Heart left ventricle (tissue), 16 donors: ENCODE data around the gene COL23A1. TPM values are rescaled to one million over a fixed set of nuclear protein-coding genes. Genes with fewer than 3 reads are reported as not detected.

Source experiments
- ATAC-seq, 4 donors: fragments of 200-7000 bp; cut with Tn5 transposase; one replicate each; pipeline ENCODE4 v1.9.1; 2020 to 2022; ENCODE audit warnings: moderate library complexity in 4 of 4, mild to moderate bottlenecking in 3 of 4, moderate number of reproducible peaks in 1 of 4
- DNase-seq, 5 donors: peaks; one replicate each; pipeline ENCODE4 v3.0.0-alpha.2; 2020
- H3K27ac ChIP-seq, 12 donors: fragments of 200-600 bp; sonication (generic) in 4 of 12; one replicate each; pipeline versions ENCODE4 v1.5.0 to v1.8.0; 2016 to 2022; ENCODE audit warnings: mild to moderate bottlenecking in 2 of 12
- H3K27me3 ChIP-seq, 9 donors: fragments of 200-600 bp; sonication (generic) in 2 of 9; one replicate each; pipeline versions ENCODE4 v1.5.1 to v1.8.0; 2016 to 2022; ENCODE audit warnings: mild to moderate bottlenecking in 3 of 9
- H3K36me3 ChIP-seq, 9 donors: fragments of 200-600 bp; sonication (generic) in 2 of 9; one replicate each; pipeline versions ENCODE4 v1.5.0 to v1.8.0; 2018 to 2022; ENCODE audit warnings: mild to moderate bottlenecking in 2 of 9
- H3K4me1 ChIP-seq, 12 donors: fragments of 200-600 bp; sonication (generic) in 4 of 12; one replicate each; pipeline versions ENCODE4 v1.5.0 to v1.8.0; 2016 to 2022; ENCODE audit warnings: mild to moderate bottlenecking in 3 of 12
- H3K4me3 ChIP-seq, 12 donors: fragments of 200-600 bp; sonication (generic) in 4 of 12; one replicate each; pipeline versions ENCODE4 v1.5.0 to v1.8.0; 2017 to 2022; ENCODE audit warnings: mild to moderate bottlenecking in 9 of 12, moderate library complexity in 4 of 12
- H3K9me3 ChIP-seq, 12 donors: fragments of 200-600 bp; sonication (generic) in 4 of 12; one replicate each; pipeline versions ENCODE4 v1.5.0 to v1.8.0; 2016 to 2022; ENCODE audit warnings: mild to moderate bottlenecking in 1 of 12
- POLR2A ChIP-seq, 2 donors: fragments of 450-650 bp; IDR thresholded peaks; one replicate each; pipeline ENCODE4 v1.6.1; 2017; ENCODE audit warnings: antibody characterized with exemption in 2 of 2, mild to moderate bottlenecking in 2 of 2, moderate library complexity in 2 of 2
- WGBS, 4 donors: extraction: QIAGEN DNeasy Blood & Tissue Kit in 2 of 4; methylation state at CpG; one replicate each; pipeline versions ENCODE4 v1.1.5 to v1.1.7; 2013 to 2018; 5-methylcytosine and 5-hydroxymethylcytosine counted together
- intact Hi-C, 10 donors: fragments of 100-400 bp; cut with DNase I; formaldehyde crosslinking; loops; one replicate each; pipeline versions ENCODE4 v1.11.1 to v1.14.2; 2022
- polyA plus RNA-seq, 2 donors: library from polyadenylated mRNA; stranded (reverse); fragments of 200-250 nt; gene quantifications; one replicate each; pipeline ENCODE4 v1.2.3, GENCODE V29; 2013
- total RNA-seq, 9 donors: library from RNA; depleted of rRNA in 2 of 9; stranded (reverse); fragments of >200 nt in 2 of 9; fragmentation: NEBNext Ultra II Directional in 3 of 9; extraction: Animal tissue kit (Norgen Biotek cat#: 25700) in 3 of 9; gene quantifications; one replicate each; pipeline versions ENCODE4 v1.1.0 to v1.2.4, GENCODE V29; 2016 to 2023
- TF ChIP-seq, protein P1 (sequence below), 12 donors: fragments of 200-600 bp; sonication (generic) in 4 of 12; IDR thresholded peaks; one replicate each; pipeline versions ENCODE4 v1.5.0 to v1.8.0; 2018 to 2022; ENCODE audit warnings: antibody characterized with exemption in 12 of 12, mild to moderate bottlenecking in 5 of 12
- donor health status: ischemic (EF 13 %, LVEDD 7.1; RV severe dilation, severe dysfunction).
- donor health status: healthy with polysubstance abuse.
- donor health status: DM: no; HTN: yes; CAD: no.
- donor health status: DM: no; HTN: no; CAD: no.
- donor health status: ischemic (EF 25% LVEDD 6.9; RV normal size, moderate dysfunction).
- donor health status: ischemic (EF 25% LVEDD 5.7; RV mildly dilated, moderate dysfunction).
- donor health status: healthy.
- donor health status: DM: yes; HTN: yes; CAD: no.
- donor health status: ischemic (EF 35%, LVEDD 5.7; RV mildly dilated, moderate dysfunction).
- donor health status: nonischemic (EF 11% LVEDD 7.7; RV severe dilation, severe dysfunction).
- donor health status: DM: yes; HTN: yes; CAD: no.
- donor health status: PGD.
- donor health status: ischemic (EF 29% LVEDD 5.4; RV normal size, mild dysfunction).
- donor health status: nonischemic (EF 23%, LVEDD 6.1; RV moderate dilation, normal function).

COL23A1 gene
- total and polyA plus RNA-seq, 11 donors = 6.0 to 33.0 (median 18.8) TPM

GRCh38 chr5:178421699-178422399, 168.3 kb downstream of the COL23A1 start:
- WGBS, 4 donors = 57 to 75% (median 71%) methylated on average over 16 to 17 of the region's 17 CpGs
- ATAC-seq (peak in 2 of 4 donors; percentile 11 to 20), DNase-seq (no peak)
- Histone ChIP-seq H3K36me3 (no peaks in the 10 kb centered on the region), H3K4me3 (no peak overlapping the region), H3K27ac (no peak overlapping the region), H3K9me3 (no peaks in the 10 kb centered on the region), H3K4me1 (no peaks in the 10 kb centered on the region), H3K27me3 (no peaks in the 10 kb centered on the region)
- no peak for TF ChIP-seq POLR2A (IDR thresholded peaks at IDR 0.05)
- TF ChIP-seq, protein P1, sequence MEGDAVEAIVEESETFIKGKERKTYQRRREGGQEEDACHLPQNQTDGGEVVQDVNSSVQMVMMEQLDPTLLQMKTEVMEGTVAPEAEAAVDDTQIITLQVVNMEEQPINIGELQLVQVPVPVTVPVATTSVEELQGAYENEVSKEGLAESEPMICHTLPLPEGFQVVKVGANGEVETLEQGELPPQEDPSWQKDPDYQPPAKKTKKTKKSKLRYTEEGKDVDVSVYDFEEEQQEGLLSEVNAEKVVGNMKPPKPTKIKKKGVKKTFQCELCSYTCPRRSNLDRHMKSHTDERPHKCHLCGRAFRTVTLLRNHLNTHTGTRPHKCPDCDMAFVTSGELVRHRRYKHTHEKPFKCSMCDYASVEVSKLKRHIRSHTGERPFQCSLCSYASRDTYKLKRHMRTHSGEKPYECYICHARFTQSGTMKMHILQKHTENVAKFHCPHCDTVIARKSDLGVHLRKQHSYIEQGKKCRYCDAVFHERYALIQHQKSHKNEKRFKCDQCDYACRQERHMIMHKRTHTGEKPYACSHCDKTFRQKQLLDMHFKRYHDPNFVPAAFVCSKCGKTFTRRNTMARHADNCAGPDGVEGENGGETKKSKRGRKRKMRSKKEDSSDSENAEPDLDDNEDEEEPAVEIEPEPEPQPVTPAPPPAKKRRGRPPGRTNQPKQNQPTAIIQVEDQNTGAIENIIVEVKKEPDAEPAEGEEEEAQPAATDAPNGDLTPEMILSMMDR (IDR thresholded peaks at IDR 0.05) = no peak
- intact Hi-C loops = loop anchor here in 1 of 10 donors (10.0 kb wide), 1 partner anchor 137 kb away; no protein-coding TSS in a partner anchor

- Histone ChIP-seq H3K27ac (no peak overlapping the region), H3K27me3 (no peaks in the 10 kb centered on the region), H3K4me3 (no peak overlapping the region), H3K9me3 (no peaks in the 10 kb centered on the region), H3K36me3 (no peaks in the 10 kb centered on the region), H3K4me1 (no peaks in the 10 kb centered on the region)
- ATAC-seq = no peak
- no peak for DNase-seq
- 74 to 82% (median 80%) methylated on average over 5 of the region's 5 CpGs for WGBS, 4 donors
- intact Hi-C loops = loop anchor here in 1 of 10 donors (10.0 kb wide), 1 partner anchor 136 kb away; no protein-coding TSS in a partner anchor
- no peak for TF ChIP-seq POLR2A (IDR thresholded peaks at IDR 0.05)
- TF ChIP-seq, protein P1 (IDR thresholded peaks at IDR 0.05) = no peak
Measured at GRCh38 chr5:178421128-178421527, 169.1 kb downstream of the COL23A1 start.

- no peak for DNase-seq
- H3K4me1 ChIP-seq = no peaks in the 10 kb centered on the region
- no peaks in the 10 kb centered on the region for H3K9me3 ChIP-seq
- no peak overlapping the region for H3K27ac ChIP-seq
- no peaks in the 10 kb centered on the region for H3K36me3 ChIP-seq
- TF ChIP-seq, protein P1 (IDR thresholded peaks at IDR 0.05) = no peak
- TF ChIP-seq POLR2A (IDR thresholded peaks at IDR 0.05) = no peak
- ATAC-seq = no peak
- H3K4me3 ChIP-seq = no peak overlapping the region
- H3K27me3 ChIP-seq = no peaks in the 10 kb centered on the region
- intact Hi-C loops = loop anchor here in 1 of 10 donors (10.0 kb wide), 1 partner anchor 136 kb away; no protein-coding TSS in a partner anchor
- WGBS, 4 donors = 63 to 78% (median 73%) methylated on average over 1 to 2 of the region's 3 CpGs
Measured at GRCh38 chr5:178420354-178420781, 169.8 kb downstream of the COL23A1 start.

DNA sequence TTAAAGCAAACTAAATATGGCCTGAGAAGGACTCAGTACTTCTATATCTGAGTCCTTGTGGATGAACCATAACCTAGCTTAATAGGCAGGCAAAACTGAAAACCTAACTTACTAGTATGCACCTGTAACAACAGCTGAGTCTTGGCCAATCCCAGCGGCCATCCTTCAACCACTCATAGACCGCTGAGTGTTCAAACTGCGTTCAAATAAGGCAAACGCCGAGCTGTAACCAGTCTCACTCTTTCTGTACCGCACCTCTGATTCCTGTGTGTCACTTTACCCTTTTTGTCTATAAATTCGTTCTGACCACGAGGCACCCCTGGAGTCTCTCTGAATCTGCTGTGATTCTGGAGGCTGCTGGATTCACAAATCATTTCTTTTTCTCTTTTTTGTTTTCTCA, 170.5 kb downstream of the COL23A1 start:
- 73 to 78% (median 76%) methylated on average over 8 of the region's 8 CpGs for WGBS, 4 donors
- H3K27ac ChIP-seq = no peak overlapping the region
- DNase-seq (no peak), ATAC-seq (no peak)
- no peaks in the 10 kb centered on the region for H3K4me1 ChIP-seq
- H3K4me3 ChIP-seq = no peak overlapping the region
- intact Hi-C loops = loop anchor here in 1 of 10 donors (10.0 kb wide), 1 partner anchor 135 kb away; no protein-coding TSS in a partner anchor
- no peak for TF ChIP-seq POLR2A (IDR thresholded peaks at IDR 0.05)
- TF ChIP-seq, protein P1 (IDR thresholded peaks at IDR 0.05) = no peak
- no peaks in the 10 kb centered on the region for H3K36me3 ChIP-seq
- no peaks in the 10 kb centered on the region for H3K27me3 ChIP-seq
- H3K9me3 ChIP-seq = no peaks in the 10 kb centered on the region
